ENCODE results near the gene TCFL5.

Gene TCFL5

DNA sequence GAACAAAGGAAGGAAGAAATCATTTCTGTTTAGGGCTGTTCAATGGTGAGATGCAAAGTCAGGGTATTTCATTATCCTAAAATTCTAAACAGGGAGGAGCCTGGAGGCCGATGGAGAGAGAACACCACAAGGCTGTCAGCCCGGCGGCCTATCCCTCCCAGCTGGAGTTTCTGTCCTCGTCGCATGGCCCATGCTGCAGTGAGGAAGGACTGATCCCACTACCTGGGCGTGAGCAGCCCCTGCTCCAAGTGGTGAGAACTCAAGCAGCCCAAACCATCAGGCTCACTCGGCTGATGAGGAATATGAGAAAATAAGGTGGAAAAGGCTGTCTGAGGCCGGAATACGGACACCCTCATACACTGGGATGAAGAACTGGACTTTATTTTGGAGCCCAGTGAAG lies 33.9 kb upstream of the TCFL5 start:
- DNase-seq: no peak

DNA sequence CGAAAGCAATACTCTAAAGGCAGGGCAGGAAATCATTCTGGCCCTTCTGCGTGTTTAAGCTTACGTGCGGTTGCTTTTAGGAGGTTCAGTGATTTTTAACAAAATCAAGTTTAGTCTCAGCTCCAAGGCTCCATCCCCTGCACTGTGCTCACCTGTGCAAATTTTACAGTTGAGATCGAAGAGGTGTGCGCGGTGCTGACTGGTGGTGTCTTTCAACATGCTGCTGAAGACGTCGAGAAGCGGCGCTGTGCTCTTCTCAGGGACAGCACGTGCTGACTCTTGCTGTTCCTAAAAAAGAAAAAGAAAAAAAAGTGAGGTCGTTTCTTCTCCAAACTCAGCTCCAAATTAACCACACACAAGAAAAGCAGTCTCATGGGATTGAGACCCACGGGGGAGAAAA lies 32.6 kb upstream of the TCFL5 start:
- DNase-seq: no peak

DNA sequence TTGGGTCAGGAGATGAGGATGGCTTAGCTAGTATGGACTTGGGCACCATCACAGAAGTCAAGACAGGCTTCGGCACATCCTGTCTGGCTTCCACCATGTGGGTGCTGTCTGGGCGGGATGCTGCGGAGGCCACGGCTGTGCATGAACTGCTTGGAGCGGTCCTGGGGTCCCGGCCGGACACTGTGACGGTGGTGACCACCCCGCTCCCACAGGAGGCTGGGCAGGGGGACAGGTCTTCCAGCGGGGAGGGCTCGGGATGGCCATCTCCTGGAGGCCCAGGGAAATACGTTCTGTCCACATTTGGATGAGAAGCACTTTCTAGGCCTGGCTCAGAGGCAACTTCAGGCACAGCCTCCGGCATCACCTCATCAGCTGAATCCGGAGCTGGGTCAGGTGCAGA lies 32.1 kb upstream of the TCFL5 start:
- no peak for DNase-seq

DNA sequence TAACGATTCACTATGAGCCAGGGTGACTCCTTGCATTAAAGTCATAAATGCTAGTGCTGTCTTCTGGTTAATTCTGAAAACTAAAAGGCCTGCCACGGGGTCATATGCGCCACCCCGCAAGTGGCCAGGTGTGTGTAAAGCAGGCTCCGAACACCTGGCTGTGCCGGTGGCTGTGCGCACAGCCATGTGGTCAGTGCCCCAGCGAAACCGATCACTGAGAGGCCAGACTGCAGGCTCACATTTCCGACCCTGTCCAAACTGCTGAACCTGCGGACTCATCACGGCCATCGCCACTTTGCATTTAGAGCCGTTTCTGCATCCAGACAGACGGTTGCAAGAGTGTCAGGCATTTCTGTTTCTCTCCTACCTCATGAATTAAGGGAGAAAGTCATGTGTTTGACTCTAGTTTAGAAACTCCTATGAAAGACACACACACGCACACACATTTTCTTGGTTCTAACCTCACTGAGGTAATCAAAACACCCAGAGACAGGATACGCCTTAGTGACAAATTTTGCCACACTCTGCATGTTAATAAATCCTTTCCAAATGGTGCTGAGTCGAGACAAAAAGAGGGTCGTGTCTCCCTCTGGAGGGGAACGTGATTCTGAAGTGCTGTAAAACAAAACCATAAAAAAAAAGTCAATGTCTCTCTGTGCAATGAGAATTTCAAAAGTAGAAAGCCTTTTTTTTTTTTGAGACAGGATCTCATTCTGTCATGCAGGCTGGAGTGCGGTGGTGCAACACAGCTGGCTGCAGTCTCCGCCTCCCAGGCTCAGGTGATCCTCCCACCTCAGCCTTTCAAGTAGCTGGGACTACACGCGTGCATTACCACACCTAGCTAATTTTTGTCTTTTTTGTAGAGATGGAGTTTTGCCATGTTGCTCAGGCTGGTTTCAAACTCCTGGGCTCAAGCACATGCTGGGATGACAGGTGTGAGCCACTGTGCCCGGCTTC lies 31.0 kb upstream of the TCFL5 start:
- DNase-seq: no peak

DNA sequence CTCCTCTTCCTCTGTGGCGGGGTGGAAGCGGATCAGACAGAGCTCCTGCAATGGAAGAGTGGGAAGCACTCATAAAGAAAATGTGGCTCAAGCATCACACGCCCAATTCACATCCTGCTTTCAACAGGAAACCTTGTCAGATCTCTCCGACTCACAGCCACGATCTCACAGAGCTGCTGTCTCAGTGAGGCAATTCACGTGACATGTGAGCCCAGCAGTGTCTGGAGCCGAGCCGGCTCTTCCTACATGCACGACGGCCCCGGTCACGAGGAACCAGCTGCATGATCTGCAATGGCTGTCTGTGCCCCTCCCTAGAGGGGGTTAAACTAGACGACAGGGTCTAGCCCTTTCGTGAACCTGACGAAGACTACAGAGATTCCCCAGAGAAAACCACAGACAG lies 29.5 kb upstream of the TCFL5 start:
- DNase-seq: no peak

DNA sequence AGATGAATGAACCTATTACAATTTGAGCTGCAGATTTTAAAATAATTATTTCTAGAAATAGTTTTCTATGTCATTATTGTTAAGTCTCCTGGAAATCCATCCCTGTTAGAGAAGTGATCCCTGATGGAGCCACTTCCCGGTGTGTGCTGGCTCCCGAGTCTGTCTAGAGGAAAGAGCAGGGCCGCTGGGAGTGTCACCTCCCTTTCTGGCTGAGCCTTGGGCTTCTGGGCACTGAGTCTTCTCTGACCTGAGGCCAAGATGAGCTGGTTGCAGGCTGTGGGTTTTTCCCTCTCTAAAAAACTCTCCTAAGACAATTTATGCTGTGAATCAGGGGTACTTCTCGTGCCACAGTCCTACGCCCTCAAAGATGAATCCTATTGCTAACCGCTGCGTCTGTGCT lies 28.8 kb upstream of the TCFL5 start:
- DNase-seq: no peak

DNA sequence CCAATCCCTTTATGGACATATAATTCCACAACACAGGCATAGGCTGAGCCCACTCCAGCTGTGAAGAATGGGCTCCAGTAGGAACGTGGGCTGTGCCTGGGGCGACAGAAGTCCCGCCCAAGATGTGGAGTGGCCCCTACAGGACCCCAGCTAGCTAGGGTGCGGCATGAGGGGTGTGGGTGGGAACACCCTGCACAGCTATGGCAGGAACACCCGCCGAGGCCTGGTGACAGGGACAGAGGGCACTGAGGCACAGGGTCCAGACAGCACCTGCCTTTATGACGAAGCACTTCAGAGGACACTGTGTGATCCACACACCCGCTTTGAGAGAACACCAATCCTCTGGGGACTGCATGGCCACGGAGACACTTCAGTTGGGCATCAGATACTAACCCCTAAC lies 28.2 kb upstream of the TCFL5 start:
- no peak for DNase-seq

DNA sequence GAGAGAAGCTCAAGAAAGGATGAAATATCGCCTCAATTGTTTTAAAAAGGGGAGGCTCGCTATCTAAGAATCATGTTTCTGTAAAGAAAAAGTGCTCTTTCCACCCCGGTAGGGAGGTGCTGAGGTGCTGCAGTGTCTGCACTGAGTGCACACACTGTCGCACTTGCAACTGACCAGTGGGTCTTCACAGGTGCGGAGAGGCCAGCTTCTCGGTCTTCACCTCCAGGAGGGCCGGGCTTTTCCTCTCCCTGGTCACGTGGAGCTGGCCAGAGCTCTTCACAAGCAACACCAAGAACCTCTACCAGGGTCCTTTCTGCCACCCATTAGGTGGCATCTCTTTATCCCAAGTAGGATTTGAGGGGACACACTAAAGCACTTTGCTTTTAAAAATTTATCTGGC lies 27.8 kb upstream of the TCFL5 start:
- DNase-seq: no peak

DNA sequence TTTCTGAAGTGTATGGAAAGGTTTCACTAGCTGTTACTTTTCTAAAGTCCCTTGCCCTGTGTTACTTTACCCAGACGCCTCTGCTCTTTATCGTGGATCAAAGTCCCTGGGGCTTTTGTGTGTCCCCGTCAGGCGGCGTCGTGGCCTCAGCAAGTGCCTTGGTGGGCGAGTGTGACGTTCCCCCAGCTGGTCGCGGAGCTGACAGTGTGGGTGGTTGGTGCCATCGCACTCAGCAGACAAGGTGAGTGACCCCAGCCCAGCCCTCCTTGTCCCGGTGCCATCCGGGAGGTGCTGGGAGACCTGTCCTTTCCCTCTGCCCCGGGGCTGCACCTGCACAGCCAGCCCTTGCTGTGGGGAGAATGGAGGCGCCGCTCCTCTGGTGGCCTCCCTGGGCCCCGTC lies 27.3 kb upstream of the TCFL5 start:
- no peak for DNase-seq

DNA sequence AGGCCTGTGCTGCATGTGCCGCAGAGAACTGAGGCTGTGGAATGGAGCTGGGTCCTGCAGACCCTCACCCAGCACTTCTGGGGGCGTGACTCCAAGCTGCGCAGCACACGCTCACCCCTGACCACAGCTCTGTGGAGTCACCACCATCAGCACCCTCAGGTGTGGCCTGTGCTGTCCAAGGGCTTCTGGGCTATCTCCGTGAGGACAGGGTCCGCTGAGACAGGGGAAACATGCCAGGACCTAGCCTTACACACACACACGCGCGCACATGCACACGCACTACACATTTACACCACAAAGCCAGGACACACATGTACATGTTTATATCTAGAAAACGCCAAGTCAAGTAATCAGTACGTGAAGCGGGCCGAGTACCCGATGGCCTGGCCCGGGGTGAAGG lies 26.8 kb upstream of the TCFL5 start:
- DNase-seq: no peak

DNA sequence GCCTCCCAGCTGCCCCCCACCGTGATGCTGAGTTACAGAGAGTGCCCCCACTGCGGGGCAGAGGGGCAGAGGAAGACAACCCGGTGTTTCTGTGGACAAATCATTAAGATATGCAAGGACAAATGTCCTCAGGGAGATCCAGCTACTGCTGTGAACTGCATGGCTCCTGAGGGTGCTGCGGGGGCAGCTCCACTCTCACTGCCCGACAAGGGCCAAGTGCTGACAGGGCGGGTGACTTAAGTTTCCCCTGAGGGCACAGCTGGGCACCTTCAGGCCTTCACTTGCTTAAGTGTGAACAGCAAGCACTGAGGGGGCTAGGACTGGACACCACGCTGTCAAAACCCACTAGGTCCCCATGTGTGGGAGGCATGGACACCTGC lies 26.2 kb upstream of the TCFL5 start:
- no peak for DNase-seq

DNA sequence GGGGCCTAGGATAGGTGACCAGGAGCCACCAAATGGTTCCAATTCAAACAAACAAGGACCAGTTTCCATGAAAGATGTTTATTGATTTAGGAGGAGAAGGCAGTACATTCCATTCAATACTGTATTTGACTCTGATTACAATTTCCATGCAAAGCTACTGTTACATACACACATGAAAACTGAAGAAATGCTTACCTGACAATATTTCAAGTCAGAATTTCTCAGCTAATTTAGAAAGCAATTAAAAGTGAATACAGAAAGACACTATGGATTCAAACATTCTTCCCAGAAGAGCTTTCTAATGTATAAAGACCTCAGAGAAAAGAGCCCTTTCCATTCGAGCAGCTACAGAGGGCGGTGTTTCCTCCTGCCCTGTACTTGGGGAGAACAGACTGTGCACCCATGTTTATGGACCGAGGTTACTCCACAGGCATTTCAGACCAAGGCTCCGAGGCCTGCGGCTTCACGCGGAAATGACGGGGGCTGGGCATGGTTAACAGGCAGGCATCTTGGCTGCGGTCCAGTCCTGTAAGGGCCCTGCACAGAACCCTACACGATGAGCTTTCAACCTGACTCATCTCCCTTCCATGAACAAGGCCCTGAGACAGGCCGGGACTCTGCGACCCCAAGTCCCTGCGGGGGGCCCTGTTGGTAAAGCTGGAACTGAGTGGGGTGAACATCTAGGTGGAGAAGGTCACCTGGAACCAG lies 25.7 kb upstream of the TCFL5 start:
- no peak for DNase-seq

DNA sequence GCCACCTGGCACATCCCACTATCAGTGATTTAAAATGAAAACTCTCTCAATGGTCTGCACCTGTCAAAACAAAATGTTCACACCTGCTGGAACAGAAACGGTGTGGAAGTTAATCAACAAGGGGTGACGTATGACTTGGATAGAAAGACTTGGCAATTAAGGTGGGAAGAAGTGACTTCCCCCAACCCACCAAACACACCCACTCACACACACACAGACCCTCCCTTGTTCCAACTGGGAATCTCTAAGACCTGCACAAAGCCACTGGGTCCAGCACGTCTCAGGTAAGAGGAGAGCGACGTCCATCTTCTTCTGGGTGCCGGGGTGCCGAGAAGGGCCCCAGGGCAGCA lies 25.1 kb upstream of the TCFL5 start:
- DNase-seq: no peak

DNA sequence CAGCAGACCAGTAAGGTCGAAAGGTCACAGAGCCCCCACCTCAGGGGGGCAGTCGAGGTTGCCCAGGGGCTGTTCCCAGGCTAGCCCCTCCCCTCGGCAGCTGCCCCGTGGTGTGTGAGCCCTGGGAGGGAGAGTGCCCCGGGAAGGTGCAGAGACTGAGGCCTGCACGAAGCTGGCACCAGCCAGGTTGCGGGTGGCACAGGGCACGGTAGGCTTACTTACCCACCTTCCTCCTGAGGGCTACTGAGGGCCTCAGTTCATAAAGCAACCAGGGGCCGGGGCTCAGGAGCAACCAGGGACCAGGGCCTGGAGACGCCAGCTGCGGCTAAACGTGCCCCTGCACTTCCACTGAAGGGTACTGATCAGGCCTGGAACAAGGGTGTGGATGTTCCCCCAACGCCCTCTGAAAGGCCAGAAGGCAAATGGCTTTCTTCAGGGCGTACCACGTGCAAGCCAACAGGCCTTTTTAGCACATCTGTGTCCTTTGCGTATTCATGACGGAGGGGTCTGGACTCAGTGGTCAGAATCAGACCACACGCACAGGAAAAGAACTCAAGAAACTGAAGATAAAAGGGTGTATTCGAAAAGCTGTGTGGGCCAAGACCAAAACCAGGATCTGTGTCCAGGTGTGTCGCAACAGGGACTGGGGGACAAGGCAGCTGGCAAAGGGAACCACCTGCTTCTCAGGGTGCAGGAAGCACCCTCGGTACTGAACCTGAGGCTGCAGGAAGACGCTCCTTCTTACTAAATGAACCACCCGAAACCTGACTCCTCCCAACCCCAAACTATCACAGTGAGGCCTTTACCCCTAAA lies 24.5 kb upstream of the TCFL5 start:
- DNase-seq: no peak

DNA sequence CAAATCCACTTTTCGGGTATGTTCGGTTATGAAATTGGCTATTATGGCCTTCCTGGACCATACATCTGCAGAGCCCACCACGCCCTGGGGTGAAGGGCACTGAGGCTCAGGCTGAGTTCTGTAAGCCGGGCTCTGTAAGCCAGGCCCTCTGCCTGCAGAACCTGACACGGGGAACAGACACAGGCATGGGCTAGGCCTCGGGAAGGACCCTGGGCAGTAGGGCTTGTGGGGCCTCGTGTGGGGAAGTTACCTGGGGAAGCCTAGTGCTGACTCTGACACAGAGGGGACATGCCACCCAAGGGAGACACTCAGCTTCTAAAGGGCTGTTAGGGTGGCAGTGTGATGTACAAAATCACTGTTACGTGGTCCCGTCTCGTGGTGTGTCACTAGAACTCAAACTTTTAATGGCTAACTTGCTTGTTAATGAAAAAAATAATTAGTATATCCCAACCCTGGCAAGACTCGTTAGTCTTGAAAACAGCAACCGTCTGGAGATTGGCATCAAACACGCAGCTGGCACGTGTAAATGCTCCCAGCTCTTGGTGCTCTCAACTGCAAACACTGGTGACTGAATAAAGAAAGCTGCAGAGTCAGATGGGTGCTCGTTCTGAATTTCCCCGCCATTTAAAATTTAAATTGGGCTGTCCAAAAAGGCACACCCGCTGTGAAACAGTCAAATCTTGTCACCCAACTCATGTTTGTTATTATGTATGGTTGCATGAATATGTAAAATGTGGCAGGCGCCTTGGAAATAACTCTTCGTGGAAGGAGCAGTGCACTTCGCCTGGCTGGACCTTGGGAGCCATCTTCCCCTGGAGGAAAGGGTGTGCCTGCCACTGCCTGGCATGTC lies 23.6 kb upstream of the TCFL5 start:
- no peak for DNase-seq

DNA sequence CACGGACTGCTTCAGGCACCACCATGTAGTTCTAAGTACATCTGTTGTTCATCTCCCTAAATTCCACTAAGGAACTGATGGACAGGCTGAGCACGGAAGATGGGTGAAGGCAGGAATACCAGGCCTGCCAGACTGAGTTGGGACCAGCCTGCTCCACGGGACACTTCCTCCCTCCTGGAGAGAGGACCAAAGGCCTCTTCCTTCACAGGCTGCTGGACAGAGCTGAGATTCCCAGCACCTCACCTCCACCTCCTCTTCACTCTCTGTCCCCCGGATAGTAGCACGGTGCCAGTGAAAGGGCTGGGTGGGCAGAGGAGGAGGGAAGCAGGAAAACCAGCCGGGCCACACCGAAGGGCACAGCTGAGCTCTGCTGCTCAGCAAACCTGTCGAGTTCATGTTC lies 22.9 kb upstream of the TCFL5 start:
- no peak for DNase-seq

DNA sequence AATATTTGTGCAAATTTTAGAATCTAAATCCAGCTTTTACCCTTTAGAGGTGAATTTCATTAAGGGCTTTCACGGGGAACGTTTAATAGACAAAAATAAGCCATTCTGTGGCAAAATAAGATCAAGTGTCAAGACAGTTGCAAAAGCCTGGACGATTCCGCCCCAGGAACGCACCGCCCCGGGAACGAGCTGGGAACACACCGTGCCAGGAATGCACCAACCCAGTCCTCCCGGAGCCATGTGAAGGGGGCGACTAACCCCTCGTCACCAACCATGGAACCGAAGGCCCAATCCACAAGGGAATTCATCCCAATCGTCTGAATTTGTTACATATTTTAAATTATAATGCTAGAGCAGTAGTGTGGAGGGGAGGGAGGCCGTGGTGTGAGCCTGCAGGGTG lies 20.8 kb upstream of the TCFL5 start:
- DNase-seq: no peak

DNA sequence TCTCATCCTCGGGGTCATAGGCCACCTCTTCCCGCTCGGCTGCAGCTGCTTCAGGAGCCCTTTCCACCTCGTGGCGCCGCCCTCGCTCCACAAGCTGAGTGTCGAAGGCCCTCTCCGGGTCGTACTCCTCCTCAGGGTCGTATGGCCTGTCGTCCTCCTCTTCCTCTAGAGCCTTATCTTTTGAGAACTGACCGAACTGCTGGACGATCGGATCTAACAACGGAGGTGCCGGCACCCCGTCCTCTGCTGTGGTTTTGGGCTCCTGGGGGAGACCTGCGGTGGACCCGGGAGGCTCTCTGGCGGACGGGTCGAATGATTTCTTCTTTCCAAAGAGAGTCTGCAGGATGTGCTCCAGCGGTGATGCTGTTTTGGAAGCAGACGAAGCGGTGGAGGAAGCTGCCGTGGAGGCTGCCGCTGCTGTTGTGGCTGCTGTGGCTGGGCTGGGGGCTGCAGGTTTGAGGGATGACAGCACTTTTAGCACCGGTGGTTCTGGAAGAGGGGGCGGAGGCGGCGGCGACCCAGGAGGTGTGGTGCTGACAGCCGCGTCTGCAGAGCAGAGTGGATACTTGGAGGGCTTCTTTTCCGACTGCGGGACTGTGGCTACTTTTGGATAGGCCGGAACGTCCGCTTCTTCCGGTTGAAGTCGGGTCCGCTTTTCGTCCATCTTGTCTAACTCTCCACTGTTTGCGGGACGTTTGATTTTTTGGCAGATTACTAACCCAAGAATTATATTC lies 20.2 kb upstream of the TCFL5 start:
- no peak for DNase-seq

DNA sequence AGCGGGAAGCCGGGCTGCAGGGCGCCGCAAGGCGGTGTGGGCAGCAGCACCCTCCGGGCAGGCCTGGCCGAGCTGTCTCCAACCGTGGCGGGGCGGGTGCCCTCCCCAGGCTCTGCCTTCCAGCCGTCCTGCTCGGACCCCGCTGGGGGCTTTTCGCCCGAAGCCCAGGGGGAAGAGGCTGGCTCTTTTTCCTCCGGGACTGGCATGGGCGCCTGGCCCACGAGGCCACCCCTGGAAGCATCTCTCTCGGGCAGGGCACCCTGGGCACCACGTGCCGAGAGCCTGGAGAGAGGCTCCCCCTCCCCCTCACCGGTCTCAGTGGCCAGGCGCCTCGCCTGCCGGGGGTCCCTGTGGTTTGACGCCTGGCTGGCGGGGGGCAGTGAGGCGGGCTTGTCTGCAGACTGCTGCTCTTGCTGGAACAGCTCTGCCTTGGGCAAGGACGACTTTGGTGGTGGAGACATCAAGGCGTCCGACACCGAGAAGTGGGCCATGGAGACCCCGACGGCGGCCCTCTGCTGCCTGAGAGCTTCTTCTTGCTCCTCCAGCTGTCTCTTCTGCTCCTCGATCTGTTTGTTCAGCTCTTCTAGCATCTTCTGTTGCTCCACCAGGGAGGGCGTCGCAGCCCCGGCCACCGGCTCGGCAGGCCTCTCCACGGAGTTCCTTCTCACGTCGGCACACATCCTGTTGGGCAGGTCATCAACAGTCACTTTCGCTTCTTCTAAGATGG lies 19.5 kb upstream of the TCFL5 start:
- no peak for DNase-seq

DNA sequence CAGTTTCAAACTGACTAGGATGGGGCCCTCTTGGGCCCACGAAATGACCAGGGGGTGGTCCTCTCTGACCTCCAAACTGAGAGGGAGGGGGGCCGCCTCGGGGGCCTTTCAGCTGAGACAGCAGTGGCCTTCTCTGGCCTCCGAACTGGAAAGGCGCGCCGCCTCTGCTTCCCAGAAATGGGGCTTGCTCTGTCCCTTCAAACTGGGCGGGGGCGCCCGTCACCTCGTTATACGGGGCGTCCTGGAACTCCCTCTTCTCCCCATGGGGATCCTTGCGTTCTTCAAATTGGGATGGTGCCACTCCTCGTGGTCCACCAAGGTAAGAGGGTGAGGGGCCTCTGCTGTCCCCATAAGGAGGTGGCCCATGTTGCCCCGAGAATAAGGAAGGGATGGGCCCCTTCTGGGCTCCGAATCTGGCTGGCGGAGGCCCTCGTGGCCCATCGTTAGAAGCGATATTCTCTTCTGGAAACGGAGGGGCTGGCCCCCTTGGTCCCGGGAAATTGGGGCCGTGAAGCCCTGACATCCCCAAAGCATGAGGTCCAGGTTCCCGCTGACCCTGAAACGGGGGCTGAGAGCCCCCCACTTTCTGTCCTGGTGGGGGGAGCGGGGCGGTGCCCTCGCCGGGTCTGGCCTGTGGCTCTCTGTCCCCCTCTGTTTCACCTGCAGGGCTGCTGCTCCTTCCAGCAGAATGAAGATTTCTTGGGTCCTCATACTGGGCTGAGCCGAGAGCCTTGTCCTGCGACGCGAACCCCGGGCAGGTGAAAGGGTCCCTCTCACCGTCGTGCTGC lies 18.7 kb upstream of the TCFL5 start:
- DNase-seq: no peak

Measured in NCI-H82 (cell line).